ENCODE results near the gene CD4.

Gene CD4

DNA sequence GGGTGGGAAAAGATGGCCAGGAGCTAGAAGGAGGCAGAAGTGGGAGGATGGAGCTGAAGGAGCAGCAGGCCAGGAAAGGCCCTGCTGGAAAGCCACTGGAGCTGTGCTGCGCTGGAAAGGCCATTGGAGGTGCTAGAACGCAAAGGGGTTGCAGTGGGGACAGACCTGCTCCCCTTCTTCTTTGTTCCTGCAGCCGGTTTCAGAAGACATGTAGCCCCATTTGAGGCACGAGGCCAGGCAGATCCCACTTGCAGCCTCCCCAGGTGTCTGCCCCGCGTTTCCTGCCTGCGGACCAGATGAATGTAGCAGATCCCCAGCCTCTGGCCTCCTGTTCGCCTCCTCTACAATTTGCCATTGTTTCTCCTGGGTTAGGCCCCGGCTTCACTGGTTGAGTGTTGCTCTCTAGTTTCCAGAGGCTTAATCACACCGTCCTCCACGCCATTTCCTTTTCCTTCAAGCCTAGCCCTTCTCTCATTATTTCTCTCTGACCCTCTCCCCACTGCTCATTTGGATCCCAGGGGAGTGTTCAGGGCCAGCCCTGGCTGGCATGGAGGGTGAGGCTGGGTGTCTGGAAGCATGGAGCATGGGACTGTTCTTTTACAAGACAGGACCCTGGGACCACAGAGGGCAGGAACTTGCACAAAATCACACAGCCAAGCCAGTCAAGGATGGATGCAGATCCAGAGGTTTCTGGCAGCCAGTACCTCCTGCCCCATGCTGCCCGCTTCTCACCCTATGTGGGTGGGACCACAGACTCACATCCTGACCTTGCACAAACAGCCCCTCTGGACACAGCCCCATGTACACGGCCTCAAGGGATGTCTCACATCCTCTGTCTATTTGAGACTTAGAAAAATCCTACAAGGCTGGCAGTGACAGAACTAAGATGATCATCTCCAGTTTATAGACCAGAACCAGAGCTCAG is 30.0 kb downstream of the CD4 start:
- TF ChIP-seq POLR2A (IDR thresholded peaks at IDR 0.05; ENCODE audit: low read depth, low read length) (no peak), TAF1 (IDR thresholded peaks at IDR 0.05; ENCODE audit: borderline replicate concordance, low read depth, low read length) (no peak)
- no peak for DNase-seq (ENCODE audit: insufficient read length)
- no peak for FAIRE-seq

- no peak for TF ChIP-seq POLR2A (IDR thresholded peaks at IDR 0.05; ENCODE audit: low read depth, low read length)
- TF ChIP-seq TAF1 (IDR thresholded peaks at IDR 0.05; ENCODE audit: borderline replicate concordance, low read depth, low read length) = no peak
- TF ChIP-seq POLR2AphosphoS5 (IDR thresholded peaks at IDR 0.05; ENCODE audit: low read depth, low read length) = no peak
- FAIRE-seq = no peak
These were observed 30.8 kb downstream of the CD4 start for GRCh38 chr12:6820166-6820565.

GRCh38 chr12:6821591-6822425 is 32.5 kb downstream of the CD4 start, which contains the start of gene GPR162:
GPR162 (plus strand) TSS chr12:6821821; CDS start chr12:6823899, 2,078 bp downstream.
- FAIRE-seq (no peak), DNase-seq (ENCODE audit: insufficient read length) (peak; percentile 10)
- no peak for TF ChIP-seq TAF1 (IDR thresholded peaks at IDR 0.05; ENCODE audit: borderline replicate concordance, low read depth, low read length)
- no peak for TF ChIP-seq POLR2A (IDR thresholded peaks at IDR 0.05; ENCODE audit: low read depth, low read length)
- TF ChIP-seq POLR2AphosphoS5 (IDR thresholded peaks at IDR 0.05; ENCODE audit: low read depth, low read length) = no peak

More at GRCh38 chr12:6820166-6820565, 30.8 kb downstream of the CD4 start:
- no peak for DNase-seq (ENCODE audit: insufficient read length)

- DNase-seq (ENCODE audit: insufficient read length) (no peak), FAIRE-seq (no peak)
- TF ChIP-seq TAF1 (IDR thresholded peaks at IDR 0.05; ENCODE audit: borderline replicate concordance, low read depth, low read length) (no peak), POLR2A (IDR thresholded peaks at IDR 0.05; ENCODE audit: low read depth, low read length) (no peak), POLR2AphosphoS5 (IDR thresholded peaks at IDR 0.05; ENCODE audit: low read depth, low read length) (no peak)
These were observed 33.3 kb downstream of the CD4 start for GRCh38 chr12:6822426-6823135.

DNA sequence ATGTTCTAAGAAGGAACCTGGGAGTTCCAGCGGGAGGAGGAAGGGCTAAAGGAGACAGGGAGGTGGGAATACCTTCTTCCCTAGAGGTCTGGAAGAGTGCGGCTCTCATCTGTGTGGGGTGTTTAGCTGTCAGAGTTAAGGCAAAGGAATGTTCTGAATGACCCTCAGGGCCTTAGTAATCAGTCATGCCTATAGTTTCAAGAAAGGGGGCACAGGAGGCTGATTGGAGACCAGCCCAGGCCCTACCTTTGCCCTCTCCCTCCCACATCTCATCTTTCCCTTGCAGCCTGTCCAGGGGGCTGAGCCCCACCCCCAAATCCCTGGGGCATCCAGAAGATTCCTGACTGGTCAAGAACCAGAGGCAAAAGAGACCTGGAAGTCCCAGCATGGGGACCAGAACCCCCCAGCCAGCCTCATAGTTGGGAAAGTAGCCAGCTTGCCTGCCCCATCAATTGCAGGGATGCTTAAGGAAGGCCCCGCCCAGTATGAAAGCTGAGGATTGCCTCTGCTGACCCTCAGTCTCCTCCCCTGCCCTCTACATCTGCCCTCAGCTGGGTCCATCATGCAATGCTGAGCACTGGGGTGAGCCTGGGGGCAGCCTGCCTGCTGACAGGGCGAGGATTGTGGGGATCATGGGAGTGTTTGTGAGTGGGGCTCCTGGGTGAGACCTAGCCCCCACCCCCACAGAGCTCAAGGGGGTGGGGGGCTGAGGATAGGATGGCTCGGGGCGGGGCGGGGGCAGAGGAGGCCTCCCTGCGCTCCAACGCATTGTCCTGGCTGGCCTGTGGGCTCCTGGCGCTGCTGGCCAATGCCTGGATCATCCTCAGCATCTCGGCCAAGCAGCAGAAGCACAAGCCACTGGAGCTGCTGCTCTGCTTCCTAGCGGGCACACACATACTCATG is 34.1 kb downstream of the CD4 start:
- FAIRE-seq (no peak), DNase-seq (ENCODE audit: insufficient read length) (peak; percentile 11)
- TF ChIP-seq TAF1 (IDR thresholded peaks at IDR 0.05; ENCODE audit: borderline replicate concordance, low read depth, low read length) (no peak), POLR2AphosphoS5 (IDR thresholded peaks at IDR 0.05; ENCODE audit: low read depth, low read length) (no peak), POLR2A (IDR thresholded peaks at IDR 0.05; ENCODE audit: low read depth, low read length) (no peak)

DNA sequence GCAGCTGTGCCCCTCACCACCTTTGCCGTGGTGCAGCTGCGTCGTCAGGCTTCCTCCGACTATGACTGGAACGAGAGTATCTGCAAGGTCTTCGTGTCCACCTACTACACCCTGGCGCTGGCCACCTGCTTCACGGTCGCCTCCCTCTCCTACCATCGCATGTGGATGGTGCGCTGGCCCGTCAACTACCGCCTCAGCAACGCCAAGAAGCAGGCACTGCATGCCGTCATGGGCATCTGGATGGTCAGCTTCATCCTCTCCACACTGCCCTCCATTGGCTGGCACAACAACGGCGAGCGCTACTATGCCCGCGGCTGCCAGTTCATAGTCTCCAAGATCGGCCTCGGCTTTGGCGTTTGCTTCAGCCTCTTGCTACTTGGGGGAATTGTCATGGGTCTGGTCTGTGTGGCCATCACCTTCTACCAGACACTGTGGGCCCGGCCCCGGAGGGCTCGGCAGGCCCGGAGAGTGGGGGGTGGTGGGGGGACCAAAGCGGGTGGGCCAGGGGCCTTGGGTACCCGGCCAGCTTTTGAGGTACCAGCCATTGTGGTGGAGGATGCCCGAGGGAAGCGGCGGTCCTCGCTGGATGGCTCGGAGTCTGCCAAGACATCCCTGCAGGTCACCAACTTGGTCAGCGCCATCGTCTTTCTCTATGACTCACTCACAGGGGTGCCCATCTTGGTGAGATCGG is 34.9 kb downstream of the CD4 start:
- TF ChIP-seq POLR2AphosphoS5 (IDR thresholded peaks at IDR 0.05; ENCODE audit: low read depth, low read length) = no peak
- TF ChIP-seq POLR2A (IDR thresholded peaks at IDR 0.05; ENCODE audit: low read depth, low read length) = no peak
- TF ChIP-seq TAF1 (IDR thresholded peaks at IDR 0.05; ENCODE audit: borderline replicate concordance, low read depth, low read length) = no peak
- FAIRE-seq (no peak), DNase-seq (ENCODE audit: insufficient read length) (no peak)

DNA sequence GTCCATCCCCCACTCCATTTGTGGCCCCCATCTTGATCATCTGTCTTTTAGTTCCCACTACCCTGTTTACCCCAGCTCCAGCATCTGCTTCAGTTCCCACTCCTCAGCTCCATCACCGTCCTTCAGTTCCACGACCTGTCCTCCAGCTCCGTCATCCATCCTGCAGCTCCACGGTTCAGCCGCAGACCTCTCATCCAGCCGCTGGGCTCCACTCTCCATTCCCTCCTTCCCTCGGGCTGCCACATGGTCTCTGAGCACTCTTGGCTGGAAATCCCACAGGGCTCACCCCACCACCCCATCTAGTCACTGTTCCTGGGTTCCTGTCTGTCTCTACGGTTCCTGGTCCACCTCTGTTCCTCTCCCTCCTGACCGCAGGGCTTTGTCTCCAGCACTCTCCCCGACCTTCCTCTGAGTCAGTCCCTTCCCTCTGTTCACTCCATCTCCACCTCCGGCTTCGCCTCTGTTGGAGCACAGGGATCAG is 35.6 kb downstream of the CD4 start:
- TF ChIP-seq POLR2A (IDR thresholded peaks at IDR 0.05; ENCODE audit: low read depth, low read length) (no peak), TAF1 (IDR thresholded peaks at IDR 0.05; ENCODE audit: borderline replicate concordance, low read depth, low read length) (no peak), POLR2AphosphoS5 (IDR thresholded peaks at IDR 0.05; ENCODE audit: low read depth, low read length) (no peak)
- FAIRE-seq (no peak), DNase-seq (ENCODE audit: insufficient read length) (no peak)

- TF ChIP-seq TAF1 (IDR thresholded peaks at IDR 0.05; ENCODE audit: borderline replicate concordance, low read depth, low read length) (no peak), POLR2AphosphoS5 (IDR thresholded peaks at IDR 0.05; ENCODE audit: low read depth, low read length) (no peak), POLR2A (IDR thresholded peaks at IDR 0.05; ENCODE audit: low read depth, low read length) (no peak)
- DNase-seq (ENCODE audit: insufficient read length) = peak; percentile 94
- FAIRE-seq = peak; percentile 88
These were observed 36.2 kb downstream of the CD4 start for GRCh38 chr12:6825398-6826124.

GRCh38 chr12:6826125-6826733 is 36.9 kb downstream of the CD4 start:
- no peak for DNase-seq (ENCODE audit: insufficient read length)
- FAIRE-seq = no peak

More at GRCh38 chr12:6826125-6826733, 36.9 kb downstream of the CD4 start:
- TF ChIP-seq POLR2AphosphoS5 (IDR thresholded peaks at IDR 0.05; ENCODE audit: low read depth, low read length) (no peak), TAF1 (IDR thresholded peaks at IDR 0.05; ENCODE audit: borderline replicate concordance, low read depth, low read length) (no peak), POLR2A (IDR thresholded peaks at IDR 0.05; ENCODE audit: low read depth, low read length) (no peak)
